ENCODE measurements around the gene SEC16A. TPM values are rescaled to one million over a fixed set of nuclear protein-coding genes. Genes with fewer than 3 reads are reported as not detected.

The SEC16A gene
- total RNA-seq, 1 experiment from 2014 or later = 15.4 TPM

DNA sequence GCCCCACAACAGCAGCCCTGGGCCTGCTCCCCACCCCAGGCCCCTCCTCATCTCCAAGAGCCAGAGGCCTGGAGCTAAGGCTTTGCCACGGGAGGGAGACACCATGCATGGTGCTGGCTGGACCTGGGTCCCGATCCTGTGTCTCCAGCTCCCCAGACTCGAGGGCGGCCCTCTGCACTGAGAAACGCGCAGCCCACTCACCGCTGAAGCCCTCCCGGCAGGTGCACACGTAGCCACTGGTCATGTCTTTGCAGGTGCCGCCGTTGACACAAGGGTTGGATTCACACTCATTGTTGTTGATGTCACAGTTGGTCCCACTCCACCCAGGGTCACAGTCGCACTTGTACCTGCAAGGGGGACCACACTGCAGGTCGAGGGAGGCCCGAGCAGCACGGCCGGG lies 30.4 kb upstream of the SEC16A start:
- Histone ChIP-seq H3K36me3 (peaks cover 11% of the 10 kb centered on the region), H3K27me3 (replicated peaks) (no peaks in the 10 kb centered on the region), H3K4me1 (replicated peaks) (no peaks in the 10 kb centered on the region), H3K4me3 (no peak overlapping the region), H3K9me3 (replicated peaks) (no peaks in the 10 kb centered on the region), H3K27ac (no peak overlapping the region)
- no peak for DNase-seq (ENCODE audit: low read depth in 1 of 2, low spot score in 2 of 2)

DNA sequence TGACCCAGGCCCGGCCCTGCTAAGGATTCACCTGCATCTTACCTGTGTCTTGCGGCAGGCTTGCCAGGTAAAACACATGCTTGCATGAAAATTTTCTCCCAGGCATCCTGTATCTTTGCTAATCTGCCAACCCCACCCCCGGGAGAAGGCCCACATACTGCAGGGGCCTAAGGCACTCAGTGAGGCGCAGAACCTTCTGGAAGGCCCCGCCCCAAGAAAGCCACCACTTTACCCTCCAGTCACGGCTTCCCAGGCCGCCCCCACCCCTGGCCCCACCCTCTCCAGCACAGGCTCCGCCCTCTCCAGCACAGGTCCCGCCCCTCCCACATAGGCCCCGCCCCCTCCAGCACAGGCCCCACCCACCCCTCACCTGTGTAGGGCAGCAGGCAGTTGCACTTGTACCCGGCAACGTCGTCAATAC lies 29.8 kb upstream of the SEC16A start:
- no peak overlapping the region for H3K4me3 ChIP-seq
- no peak overlapping the region for H3K27ac ChIP-seq
- DNase-seq (ENCODE audit: low read depth in 1 of 2, low spot score in 2 of 2) = no peak
- no peaks in the 10 kb centered on the region for H3K27me3 ChIP-seq (replicated peaks)
- no peaks in the 10 kb centered on the region for H3K9me3 ChIP-seq (replicated peaks)
- H3K36me3 ChIP-seq = peaks cover 12% of the 10 kb centered on the region
- H3K4me1 ChIP-seq (replicated peaks) = no peaks in the 10 kb centered on the region

DNA sequence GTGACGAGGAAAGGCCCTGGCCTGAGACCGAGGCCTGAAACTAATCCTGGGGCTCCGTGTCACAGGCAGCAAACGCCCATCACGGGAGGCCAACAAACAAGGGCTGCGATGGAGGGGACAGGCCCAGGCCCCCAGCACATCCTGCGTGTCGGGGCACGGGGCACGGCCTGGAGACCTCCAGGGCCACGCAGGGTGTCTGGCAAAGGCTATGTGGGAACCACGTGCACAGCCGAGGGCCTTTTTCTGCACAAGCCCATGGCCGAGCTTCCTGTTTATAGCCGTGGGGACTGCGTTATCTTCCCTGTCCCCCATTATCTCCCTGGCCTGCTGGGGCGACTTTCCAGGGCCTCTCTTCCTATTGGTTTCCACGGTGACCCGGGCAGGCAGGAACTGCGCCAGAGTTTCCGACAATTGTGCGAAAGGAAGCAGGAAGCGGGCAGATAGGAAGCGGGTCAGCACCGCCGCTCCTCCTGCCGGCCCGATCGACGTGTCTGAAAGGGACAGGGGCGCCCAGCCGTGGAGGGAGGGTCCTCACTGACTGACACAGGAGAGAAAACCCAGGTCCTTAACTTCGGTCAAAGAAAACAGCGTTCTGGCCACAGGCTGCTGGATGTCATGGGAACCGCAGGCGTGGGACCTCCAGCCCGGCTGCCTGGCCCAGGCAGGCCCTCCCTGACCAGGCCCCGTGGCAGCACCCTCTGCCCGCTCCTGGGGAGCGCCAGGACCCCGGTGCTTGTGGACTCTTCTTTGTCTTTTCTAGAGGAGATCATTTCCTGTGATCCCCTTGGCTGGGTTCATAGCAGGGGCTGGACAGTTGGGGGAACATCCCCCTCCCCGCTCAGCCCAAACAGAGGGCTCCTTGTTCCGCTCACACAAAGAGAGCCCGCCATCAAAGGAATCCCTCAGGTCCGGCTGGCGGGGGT lies 29.1 kb upstream of the SEC16A start:
- no peaks in the 10 kb centered on the region for H3K27me3 ChIP-seq (replicated peaks)
- no peak for DNase-seq (ENCODE audit: low read depth in 1 of 2, low spot score in 2 of 2)
- H3K9me3 ChIP-seq (replicated peaks) = no peaks in the 10 kb centered on the region
- H3K27ac ChIP-seq = no peak overlapping the region
- H3K4me1 ChIP-seq (replicated peaks) = no peaks in the 10 kb centered on the region
- H3K36me3 ChIP-seq = peaks cover 19% of the 10 kb centered on the region
- no peak overlapping the region for H3K4me3 ChIP-seq

DNA sequence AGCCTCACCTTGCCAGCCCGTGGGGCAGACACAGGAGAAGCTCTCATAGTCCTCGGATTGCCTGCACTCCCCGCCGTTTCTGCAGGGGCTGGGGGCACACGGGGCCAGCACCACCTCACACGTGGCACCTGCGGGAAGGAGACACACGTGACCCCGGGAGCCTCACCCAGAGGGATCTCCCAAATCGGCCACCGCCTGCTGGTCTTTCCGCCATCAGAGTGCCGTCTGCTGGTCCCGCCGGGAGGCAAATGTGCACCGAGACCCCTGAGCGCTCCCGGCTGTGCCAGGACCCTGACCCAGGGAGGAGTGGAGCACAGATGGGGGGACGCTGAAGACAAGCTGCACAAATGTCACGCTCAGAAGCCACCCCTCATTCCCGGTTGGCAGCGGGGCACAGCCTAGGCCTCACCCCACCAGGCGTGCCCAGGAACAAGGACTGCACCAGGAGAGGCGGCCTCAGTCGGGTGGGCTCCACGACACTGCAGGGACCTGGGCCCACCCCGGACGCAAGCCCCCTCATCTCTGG lies 28.4 kb upstream of the SEC16A start:
- no peak for DNase-seq (ENCODE audit: low read depth in 1 of 2, low spot score in 2 of 2)
- Histone ChIP-seq H3K36me3 (peaks cover 24% of the 10 kb centered on the region), H3K27ac (no peak overlapping the region), H3K4me1 (replicated peaks) (no peaks in the 10 kb centered on the region), H3K4me3 (no peak overlapping the region), H3K9me3 (replicated peaks) (no peaks in the 10 kb centered on the region), H3K27me3 (replicated peaks) (no peaks in the 10 kb centered on the region)

GRCh38 chr9:136510561-136510960 lies 27.7 kb upstream of the SEC16A start:
- Histone ChIP-seq H3K36me3 (peaks cover 24% of the 10 kb centered on the region), H3K27me3 (replicated peaks) (no peaks in the 10 kb centered on the region), H3K9me3 (replicated peaks) (no peaks in the 10 kb centered on the region), H3K4me3 (no peak overlapping the region), H3K27ac (no peak overlapping the region), H3K4me1 (replicated peaks) (no peaks in the 10 kb centered on the region)
- no peak for DNase-seq (ENCODE audit: low read depth in 1 of 2, low spot score in 2 of 2)

DNA sequence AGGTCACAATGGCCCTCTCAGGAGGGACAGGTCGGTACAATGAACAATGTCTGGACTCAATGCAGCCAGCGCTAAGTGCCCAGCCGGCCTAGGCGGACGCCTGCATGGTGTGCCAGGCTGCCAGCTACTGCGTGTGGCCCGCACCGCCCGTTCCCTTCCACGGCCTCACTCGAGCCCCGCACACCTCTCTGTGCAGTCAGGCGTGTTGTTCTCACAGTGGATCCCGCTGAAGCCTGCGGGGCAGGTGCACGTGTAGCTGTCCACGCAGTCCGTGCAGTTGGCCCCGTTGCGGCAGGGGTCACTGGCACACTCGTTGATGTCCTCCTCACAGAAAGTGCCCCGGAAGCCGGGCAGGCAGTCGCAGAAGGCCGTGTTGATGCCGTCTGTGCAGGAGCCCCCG lies 26.7 kb upstream of the SEC16A start:
- DNase-seq (ENCODE audit: low read depth in 1 of 2, low spot score in 2 of 2) = no peak

DNA sequence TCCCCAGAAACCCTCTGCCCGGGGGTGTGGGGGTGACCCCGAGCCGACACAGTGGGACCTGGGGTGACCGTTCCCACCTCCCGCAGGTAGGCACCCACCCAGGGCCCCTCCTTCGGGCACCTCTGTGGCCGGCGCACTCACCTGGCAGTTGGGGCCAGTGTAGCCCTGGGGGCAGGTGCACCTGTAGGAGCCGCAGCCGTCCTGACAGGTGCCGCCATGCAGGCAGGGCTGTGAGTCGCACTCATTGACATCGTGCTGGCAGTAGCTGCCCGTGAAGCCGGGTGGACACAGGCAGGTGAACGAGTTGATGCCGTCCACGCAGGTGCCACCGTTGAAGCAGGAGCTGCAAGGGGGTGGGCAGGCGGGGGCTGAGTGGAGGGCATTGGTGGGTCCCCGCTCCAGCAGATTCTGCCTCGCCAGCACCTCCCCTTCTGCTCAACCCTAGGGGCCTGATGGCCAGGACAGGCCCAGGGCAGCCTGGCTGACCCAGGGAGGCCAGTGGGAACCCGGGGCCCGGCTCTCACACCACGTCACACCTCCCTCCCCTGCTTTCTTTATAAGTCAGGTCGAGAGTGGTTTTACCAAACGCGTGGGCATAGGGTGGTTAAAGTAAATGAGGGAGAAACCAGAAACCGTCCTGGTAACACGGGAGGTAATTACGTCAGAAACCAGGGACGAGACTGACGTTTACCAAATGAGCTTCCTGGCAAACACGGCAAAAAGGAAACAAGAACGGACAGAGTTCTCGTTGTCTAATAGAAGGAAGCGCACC lies 26.1 kb upstream of the SEC16A start:
- Histone ChIP-seq H3K9me3 (replicated peaks) (no peaks in the 10 kb centered on the region), H3K27ac (no peak overlapping the region), H3K4me3 (no peak overlapping the region), H3K27me3 (replicated peaks) (no peaks in the 10 kb centered on the region), H3K36me3 (peaks cover 32% of the 10 kb centered on the region), H3K4me1 (replicated peaks) (no peaks in the 10 kb centered on the region)
- no peak for DNase-seq (ENCODE audit: low read depth in 1 of 2, low spot score in 2 of 2)

More for the DNA sequence above, 26.7 kb upstream of the SEC16A start:
- Histone ChIP-seq H3K9me3 (replicated peaks) (no peaks in the 10 kb centered on the region), H3K27ac (no peak overlapping the region), H3K27me3 (replicated peaks) (no peaks in the 10 kb centered on the region), H3K36me3 (peaks cover 29% of the 10 kb centered on the region), H3K4me1 (replicated peaks) (no peaks in the 10 kb centered on the region), H3K4me3 (no peak overlapping the region)

DNA sequence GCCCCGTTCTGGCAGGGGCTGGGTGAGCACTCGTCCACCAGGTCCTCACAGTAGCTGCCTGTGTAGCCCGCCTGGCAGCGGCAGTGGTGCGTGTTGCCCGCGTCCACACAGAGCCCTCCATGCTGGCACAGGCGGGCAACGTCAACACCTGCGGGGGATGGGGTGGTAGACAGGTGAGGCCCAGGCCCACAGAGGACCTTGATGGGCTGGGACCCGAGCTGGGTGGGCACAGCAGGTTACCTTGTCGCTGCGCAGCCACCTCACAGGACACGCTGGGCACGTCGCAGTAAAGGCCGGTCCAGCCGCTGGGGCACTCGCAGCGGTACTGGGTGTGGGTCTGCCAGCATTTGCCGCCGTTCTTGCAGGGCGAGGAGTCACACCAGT lies 25.1 kb upstream of the SEC16A start:
- Histone ChIP-seq H3K4me1 (replicated peaks) (no peaks in the 10 kb centered on the region), H3K36me3 (peaks cover 26% of the 10 kb centered on the region), H3K4me3 (no peak overlapping the region), H3K27me3 (replicated peaks) (no peaks in the 10 kb centered on the region), H3K27ac (no peak overlapping the region), H3K9me3 (replicated peaks) (no peaks in the 10 kb centered on the region)
- DNase-seq (ENCODE audit: low read depth in 1 of 2, low spot score in 2 of 2) = no peak

DNA sequence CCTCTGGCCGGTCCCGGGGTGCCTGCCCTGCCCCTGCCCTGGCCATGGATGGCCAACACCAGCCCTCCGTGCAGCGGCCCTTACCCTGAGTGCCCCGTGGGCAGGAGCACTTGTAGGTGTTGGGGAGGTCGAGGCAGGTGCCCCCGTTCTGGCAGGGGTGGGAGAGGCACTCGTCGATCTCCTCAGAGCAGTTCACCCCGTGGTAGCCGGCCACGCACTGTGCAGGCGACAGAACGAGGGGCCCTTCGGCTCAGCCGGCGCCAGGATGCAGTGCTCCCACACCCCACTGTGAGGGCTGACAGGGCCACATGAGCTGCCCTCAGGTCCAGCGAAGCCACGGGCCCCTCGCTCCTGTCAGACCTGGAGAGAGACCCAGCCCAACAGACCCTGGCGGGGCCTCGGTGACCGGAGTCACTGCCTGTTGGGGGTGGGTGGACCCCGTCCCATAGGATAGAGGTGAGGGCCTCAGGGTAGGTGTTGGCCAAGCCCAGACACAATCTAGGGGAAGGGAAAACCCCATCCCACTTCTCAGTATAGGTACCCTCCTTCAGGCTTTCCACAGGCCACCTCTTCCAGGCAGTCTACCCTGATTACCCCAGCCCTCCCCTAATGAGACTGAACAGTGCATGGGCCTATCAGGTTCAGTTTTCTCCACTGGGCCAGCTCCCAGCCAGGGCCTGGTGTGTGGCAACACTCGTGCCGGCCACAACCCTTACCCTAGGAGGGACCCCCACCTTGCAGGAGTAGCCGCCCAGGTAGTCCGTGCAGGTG lies 24.6 kb upstream of the SEC16A start:
- Histone ChIP-seq H3K9me3 (replicated peaks) (no peaks in the 10 kb centered on the region), H3K27me3 (replicated peaks) (no peaks in the 10 kb centered on the region), H3K36me3 (peaks cover 26% of the 10 kb centered on the region), H3K27ac (no peak overlapping the region), H3K4me1 (replicated peaks) (no peaks in the 10 kb centered on the region), H3K4me3 (no peak overlapping the region)
- no peak for DNase-seq (ENCODE audit: low read depth in 1 of 2, low spot score in 2 of 2)

DNA sequence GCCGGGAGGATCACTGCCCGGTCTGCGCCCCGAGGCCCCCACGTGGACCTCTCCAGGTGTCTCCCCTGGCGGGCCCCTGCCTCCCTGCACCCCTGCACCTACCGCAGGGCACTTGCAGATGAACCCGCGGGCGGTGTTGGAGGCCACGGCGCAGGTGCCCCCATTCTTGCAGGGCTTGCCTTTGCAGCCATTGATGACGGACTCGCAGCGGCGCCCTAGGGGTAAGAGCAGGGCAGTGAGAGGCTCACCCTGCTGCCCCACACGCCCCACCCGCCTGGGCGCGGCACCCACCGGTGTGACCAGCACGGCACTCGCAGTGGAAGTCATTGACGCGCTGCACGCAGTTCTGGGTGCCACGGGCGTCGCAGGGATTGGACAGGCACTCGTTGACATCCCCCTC lies 23.6 kb upstream of the SEC16A start:
- no peak for DNase-seq (ENCODE audit: low read depth in 1 of 2, low spot score in 2 of 2)
- no peak overlapping the region for H3K27ac ChIP-seq
- H3K27me3 ChIP-seq (replicated peaks) = no peaks in the 10 kb centered on the region
- peaks cover 29% of the 10 kb centered on the region for H3K36me3 ChIP-seq
- no peaks in the 10 kb centered on the region for H3K4me1 ChIP-seq (replicated peaks)
- no peak overlapping the region for H3K4me3 ChIP-seq
- H3K9me3 ChIP-seq (replicated peaks) = no peaks in the 10 kb centered on the region

DNA sequence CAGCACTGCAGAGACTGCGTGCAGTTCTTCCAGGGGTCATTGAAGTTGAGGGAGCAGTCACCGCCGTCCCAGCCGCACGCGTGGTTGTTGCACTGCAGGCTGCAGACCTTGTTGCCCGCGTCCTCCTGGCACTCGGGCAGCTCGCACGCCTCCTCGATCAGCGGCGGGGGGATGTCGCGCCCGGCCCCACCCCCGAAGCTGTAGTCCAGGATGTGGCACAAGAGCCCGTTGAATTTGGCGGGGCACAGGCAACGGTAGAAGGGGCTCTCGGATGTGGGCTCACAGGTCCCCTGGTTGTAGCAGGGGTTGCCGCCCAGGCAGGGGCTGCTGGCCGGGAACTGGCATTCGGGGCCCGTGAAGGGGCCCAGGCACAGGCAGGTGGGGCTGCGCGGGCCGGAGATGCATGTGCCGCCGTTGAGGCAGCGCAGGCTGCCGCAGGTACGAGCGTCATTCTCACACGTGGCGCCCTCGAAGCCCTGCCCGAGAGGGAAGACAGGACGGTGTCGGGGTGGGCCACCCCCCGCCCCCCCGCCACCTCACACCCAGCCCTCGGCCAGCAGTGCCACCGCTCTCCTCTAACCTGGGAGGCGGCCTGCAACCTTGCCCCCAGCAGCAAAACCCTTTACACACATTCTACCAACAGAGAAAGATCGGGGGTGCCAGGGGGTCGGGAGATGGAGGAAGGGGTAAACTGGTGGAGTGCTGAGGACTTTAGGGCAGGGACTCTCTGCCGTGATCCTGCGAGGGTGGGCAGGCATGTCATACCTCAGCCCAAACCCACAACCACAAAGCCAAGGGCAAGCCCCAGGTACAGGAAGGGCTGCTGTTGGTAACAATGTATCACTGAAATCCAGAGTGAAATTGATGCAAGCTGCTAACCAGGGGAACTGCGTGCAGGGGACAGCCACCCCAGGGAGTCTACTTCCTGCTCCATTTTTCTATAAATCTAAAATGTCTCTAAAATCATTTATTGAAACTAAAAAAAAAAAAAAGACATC lies 22.9 kb upstream of the SEC16A start:
- no peaks in the 10 kb centered on the region for H3K4me1 ChIP-seq (replicated peaks)
- no peak for DNase-seq (ENCODE audit: low read depth in 1 of 2, low spot score in 2 of 2)
- no peaks in the 10 kb centered on the region for H3K27me3 ChIP-seq (replicated peaks)
- H3K27ac ChIP-seq = no peak overlapping the region
- H3K4me3 ChIP-seq = no peak overlapping the region
- H3K36me3 ChIP-seq = peaks cover 32% of the 10 kb centered on the region
- H3K9me3 ChIP-seq (replicated peaks) = no peaks in the 10 kb centered on the region

- Histone ChIP-seq H3K36me3 (peaks cover 38% of the 10 kb centered on the region), H3K4me1 (replicated peaks) (no peaks in the 10 kb centered on the region), H3K9me3 (replicated peaks) (no peaks in the 10 kb centered on the region), H3K27ac (no peak overlapping the region), H3K4me3 (no peak overlapping the region), H3K27me3 (replicated peaks) (no peaks in the 10 kb centered on the region)
- no peak for DNase-seq (ENCODE audit: low read depth in 1 of 2, low spot score in 2 of 2)
These were observed 21.9 kb upstream of the SEC16A start for GRCh38 chr9:136504512-136505348.
